Hematopoietic multipotent progenitor cell treated with erythropoietin and hydrocortisone succinate and interleukin-3 and kit ligand, for 4 days (in vitro differentiated cells): ENCODE data around the gene PAQR6.
"Not testable (repeated sequence)": the region's sequence is repeated elsewhere in the genome, so short reads cannot be mapped to it uniquely, and the experiment has no call there.

Experiments
- DNase-seq: peaks from one replicate; pipeline ENCODE4 v3.0.0-alpha.2; 2015

Gene PAQR6

DNA sequence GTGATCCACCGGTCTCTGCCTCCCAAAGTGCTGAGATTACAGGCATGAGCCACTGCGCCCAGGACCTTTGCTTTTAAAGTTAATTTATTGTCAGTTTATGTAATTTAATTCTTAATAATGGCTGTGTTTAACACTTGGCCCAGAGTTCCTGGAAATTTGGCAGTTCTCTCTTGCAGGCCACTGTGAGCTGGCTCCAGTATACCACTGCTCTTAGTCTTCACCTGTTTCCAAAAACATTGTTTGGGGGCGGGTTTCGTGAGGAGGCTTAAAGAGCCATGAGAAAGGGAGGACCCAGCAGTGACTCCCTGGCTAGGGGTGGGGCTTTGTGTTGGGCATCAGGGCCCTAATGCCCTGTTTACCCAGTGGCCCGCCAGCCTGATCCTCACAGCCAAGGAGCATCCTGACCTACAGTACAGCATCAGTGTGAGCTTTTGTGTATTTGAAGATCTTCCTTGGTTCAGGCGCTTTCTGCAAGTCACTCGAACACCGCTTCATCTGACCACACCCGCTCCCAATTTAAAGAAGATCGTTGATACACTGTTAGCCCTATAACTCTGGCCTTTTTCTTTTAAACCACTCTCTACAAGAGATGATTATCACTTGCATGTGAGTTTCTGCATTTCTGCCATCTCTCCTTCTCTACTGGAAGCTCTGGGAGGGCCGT, 17.9 kb downstream of the PAQR6 start:
- DNase-seq: peak; percentile 70

- DNase-seq: no peak
Observed at GRCh38 chr1:156228501-156228900, 19.4 kb downstream of the PAQR6 start.

DNA sequence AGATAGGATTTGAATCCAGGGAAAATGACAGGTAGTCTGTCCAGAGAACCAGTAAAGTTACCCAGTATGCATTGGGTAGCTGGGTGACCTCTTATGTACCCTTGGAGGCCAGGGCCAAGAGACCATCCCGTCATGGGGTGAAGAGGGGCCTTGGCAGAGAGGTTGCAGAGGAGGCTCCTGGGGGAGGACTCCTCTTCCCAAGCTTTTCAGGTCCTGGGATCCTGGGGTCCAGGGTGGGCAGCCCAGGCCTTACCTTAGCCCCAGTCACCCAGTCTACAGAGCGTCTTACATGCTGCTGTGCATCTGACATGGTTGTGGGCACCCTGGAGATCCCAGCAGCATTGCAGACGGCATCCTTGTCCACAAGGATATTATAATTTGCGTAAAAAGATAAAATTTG, 21.1 kb downstream of the PAQR6 start:
- no peak for DNase-seq

- no peak for DNase-seq
Observed at GRCh38 chr1:156226116-156226538, 21.7 kb downstream of the PAQR6 start.

DNA sequence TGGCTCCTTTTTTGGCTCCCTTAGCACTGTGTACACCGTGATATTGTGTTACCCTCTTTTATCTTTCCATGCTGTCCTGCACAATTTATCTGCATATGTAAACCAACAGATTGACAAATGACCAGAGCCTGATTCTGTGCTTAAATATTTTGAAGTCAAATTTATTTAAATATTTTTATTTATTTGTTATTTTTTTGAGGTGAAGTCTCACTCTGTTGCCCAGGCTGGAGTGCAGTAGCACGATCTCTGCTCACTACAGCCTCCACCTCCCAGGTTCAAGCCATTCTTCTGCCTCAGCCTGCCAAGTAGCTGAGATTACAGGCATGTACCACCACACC, 22.2 kb downstream of the PAQR6 start:
- DNase-seq: no peak

- DNase-seq: no peak
Observed at GRCh38 chr1:156221986-156222692, 25.7 kb downstream of the PAQR6 start.

DNA sequence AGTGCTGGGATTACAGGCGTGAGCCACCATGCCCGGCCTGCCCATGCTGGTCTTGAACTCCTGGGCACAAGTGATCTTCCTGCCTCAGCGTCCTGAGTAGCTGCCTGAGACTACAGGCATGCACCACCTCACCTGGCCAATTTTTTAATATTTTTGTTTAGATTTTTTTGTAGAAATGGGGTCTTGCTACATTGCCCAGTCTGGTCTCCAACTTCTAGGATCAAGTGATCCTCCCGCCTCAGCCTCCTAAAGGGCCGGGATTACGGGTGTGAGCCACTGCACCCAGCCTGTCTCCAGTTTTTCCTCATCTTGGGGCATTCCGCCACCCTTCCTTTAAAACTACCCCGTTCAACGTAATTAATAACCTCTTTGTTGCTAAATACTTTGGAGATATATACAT, 27.6 kb downstream of the PAQR6 start:
- no peak for DNase-seq

DNA sequence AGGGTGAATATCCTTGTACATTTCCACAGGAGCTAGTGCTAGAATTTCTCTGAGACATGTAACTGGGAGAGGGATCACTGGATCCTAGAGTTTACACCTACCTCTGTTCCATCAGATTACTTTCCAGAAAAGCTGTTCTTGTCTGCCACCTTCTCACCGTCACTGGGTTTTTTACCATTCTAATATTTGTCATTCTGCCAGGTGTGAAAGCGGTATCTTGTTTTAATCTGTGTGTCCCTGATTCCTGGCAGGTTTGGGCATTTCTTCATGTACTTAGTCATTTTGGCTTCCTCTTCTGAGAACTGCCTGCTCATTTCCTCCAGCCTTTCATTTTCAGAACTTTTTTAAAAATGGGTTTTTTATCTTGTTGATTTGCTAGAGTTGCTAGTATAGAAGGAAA, 30.0 kb downstream of the PAQR6 start:
- DNase-seq: peak; percentile 70

- not testable (repeated sequence) for DNase-seq
Observed at GRCh38 chr1:156216361-156217086, 31.3 kb downstream of the PAQR6 start.

DNA sequence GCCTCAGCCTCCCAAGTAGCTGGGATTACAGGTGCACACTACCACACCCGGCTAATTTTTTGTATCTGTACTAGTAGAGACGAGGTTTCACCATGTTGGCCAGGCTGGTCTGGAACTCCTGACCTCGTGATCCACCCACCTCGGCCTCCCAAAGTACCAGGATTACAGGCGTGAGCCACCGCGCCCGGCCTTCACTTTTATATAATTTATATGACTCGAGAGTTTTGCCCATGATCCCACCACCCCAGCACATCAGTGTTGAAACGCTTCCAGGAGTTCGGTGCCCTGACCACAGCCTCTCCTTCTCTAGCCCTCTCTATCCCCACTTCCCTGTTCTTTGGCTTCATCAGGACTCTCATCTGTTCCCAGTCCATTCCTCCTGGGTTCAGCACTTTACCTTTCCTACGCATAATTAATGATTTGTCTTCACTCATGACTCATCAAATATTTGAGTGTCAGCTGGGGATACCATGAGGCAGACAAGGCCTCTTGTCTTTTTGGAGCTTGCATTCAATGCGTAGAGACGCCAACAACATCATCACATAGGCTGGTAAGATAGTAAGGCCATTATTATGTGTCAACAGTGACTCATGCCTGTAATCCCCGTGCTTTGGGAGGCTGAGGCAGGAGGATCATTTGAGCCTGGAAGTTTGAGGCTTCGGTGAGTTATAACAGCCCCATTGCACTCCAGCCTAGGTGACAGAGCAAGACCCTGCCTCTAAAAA, 33.7 kb downstream of the PAQR6 start:
- DNase-seq: peak; percentile 31

DNA sequence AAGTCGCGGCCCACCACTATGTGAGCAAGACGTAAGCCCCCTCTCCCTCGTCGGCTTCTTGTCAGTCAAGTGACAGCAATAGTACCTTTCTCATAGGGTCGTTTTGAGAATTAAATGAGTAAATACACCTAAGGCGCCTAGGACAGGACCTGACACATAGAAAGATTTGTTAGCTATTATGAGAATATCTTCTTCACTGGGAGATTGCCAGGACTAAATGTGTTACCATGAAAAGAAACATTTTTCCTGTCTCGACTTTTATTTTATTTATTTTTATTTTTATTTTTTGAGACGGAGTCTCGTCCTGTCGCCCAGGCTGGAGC, 34.3 kb downstream of the PAQR6 start:
- DNase-seq: no peak

DNA sequence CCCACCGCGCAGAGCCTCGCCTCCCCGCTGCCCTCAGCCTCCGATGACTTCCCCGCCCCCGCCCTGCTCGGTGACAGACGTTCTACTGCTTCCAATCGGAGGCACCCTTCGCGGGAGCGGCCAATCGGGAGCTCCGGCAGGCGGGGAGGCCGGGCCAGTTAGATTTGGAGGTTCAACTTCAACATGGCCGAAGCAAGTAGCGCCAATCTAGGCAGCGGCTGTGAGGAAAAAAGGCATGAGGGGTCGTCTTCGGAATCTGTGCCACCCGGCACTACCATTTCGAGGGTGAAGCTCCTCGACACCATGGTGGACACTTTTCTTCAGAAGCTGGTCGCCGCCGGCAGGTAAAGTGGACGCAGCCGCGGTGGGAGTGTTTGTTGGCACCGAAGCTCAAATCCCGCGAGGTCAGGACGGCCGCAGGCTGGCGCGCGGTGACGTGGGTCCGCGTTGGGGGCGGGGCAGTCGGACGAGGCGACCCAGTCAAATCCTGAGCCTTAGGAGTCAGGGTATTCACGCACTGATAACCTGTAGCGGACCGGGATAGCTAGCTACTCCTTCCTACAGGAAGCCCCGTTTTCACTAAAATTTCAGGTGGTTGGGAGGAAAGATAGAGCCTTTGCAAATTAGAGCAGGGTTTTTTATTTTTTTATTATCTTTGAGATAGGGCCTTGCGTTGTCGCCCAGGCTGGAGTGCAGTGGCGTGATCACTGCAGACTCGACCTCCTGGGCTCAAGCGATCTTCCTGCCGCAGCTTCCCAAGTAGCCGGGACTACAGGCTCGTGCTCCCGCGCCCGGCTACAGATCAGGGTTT, 34.8 kb downstream of the PAQR6 start, which contains the start of gene PMF1:
Gene PMF1, plus strand, starts transcription at position 175 of the 811 bp plus-strand sequence. Its CDS starts 9 bp downstream, at position 184.
- peak; percentile 99 for DNase-seq

GRCh38 chr1:156212130-156212529, 35.7 kb downstream of the PAQR6 start:
- DNase-seq: no peak

DNA sequence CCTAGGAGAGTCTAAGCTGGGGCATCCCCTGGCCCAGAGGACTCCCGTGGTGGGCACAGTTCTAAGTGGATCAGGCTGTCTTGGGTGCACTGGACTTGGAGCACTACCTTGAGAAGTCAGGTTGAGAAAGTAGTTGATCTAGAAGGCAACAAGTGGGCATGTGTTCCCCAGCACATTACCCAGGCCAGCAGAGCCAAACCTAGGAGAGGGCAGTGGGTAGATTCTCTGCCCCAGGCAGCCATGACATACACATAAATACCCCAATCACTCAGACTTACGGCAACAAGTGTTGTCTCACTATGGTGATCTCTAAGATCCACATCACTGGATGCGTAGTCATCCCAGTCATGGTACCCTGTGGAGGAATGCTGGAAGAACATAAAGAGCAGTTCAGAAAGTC, 36.6 kb downstream of the PAQR6 start:
- no peak for DNase-seq

- DNase-seq: no peak
Observed at GRCh38 chr1:156204686-156205085, 43.2 kb downstream of the PAQR6 start.

- DNase-seq: no peak
Observed at GRCh38 chr1:156203331-156203730, 44.5 kb downstream of the PAQR6 start.

DNA sequence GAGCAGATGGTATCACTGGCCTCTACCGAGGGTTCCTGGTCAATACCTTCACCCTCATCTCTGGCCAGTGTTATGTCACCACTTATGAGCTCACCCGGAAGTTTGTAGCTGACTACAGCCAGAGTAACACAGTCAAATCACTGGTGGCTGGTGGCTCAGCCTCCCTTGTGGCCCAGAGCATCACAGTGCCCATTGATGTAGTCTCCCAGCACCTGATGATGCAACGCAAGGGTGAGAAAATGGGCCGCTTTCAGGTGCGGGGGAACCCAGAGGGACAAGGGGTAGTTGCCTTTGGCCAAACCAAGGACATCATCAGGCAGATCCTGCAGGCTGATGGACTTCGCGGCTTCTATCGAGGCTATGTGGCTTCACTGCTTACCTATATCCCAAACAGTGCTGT, 47.8 kb downstream of the PAQR6 start:
- no peak for DNase-seq

DNA sequence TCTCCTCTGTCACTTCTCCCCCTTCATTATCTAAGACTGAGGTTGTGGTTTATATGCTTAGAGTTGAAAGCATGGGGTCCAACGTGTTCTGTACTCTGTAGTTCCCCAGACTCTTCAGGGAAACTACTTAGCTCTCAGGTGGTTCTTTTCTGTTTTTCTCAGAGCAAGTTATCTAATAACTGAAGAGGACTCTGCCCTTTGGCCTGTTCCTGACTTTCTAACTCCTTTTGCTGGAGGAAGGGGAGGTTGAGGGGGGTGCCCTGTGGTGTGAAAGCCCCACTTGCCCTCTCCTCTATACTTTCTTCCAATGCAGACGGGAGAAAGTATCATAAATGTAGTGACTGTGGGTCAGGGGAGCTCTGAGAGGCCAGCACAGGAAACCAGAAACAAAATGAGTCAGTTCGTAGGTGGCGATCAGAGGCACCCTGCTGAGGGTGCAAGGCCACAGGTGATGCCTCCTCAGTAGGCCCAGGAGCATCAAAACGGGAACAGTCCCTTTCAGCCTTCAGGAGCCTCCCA, 49.0 kb downstream of the PAQR6 start:
- peak; percentile 15 for DNase-seq

DNA sequence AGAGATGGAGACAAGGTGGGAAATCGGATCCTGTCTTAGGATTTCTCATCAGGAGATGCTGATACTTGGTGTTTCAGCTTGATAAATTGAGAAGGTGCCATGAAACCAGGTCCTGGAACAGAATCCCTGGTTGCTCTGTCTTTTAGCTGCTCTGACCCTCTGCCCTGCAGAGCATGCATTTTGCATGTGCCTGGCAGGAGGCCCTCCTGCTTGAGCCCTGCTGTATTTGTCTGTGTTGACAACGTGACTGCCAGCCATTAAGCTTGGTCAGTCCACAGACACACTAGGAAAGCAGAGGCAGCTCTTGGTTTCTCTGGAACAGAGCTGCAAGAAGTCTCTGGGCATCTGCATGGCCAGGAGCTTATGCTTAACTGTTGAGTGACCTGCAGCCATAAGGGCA, 51.4 kb downstream of the PAQR6 start:
- DNase-seq: no peak

- DNase-seq: no peak
Observed at GRCh38 chr1:156195853-156196252, 52.0 kb downstream of the PAQR6 start.

GRCh38 chr1:156194300-156194652, 53.6 kb downstream of the PAQR6 start:
- no peak for DNase-seq

- peak; percentile 100 for DNase-seq
Observed at GRCh38 chr1:156193488-156194299, 54.2 kb downstream of the PAQR6 start, which contains the start of gene SLC25A44. Gene SLC25A44, plus strand, starts transcription at chr1:156194104. Its CDS starts 5,744 bp downstream, at chr1:156199848.
